DOHH2 (cell line): ENCODE data around the gene PDGFRA.

Experiments used
- EZH2phosphoT487 ChIP-seq: fragments of 200-600 bp; sonication (generic); IDR thresholded peaks from 2 replicates; pipeline ENCODE4 v1.6.1; 2017; ENCODE audit warnings: borderline replicate concordance, mild to moderate bottlenecking, antibody characterized with exemption, low read length, moderate library complexity, mixed read lengths
- TF ChIP-seq, protein P1 (sequence below): fragments of 200-600 bp; sonication (generic); IDR thresholded peaks from one replicate; pipeline ENCODE4 v1.5.1; 2014; ENCODE audit warnings: antibody characterized with exemption, mild to moderate bottlenecking, low read depth, low read length; ENCODE audit not compliant: poor library complexity, severe bottlenecking

DNA sequence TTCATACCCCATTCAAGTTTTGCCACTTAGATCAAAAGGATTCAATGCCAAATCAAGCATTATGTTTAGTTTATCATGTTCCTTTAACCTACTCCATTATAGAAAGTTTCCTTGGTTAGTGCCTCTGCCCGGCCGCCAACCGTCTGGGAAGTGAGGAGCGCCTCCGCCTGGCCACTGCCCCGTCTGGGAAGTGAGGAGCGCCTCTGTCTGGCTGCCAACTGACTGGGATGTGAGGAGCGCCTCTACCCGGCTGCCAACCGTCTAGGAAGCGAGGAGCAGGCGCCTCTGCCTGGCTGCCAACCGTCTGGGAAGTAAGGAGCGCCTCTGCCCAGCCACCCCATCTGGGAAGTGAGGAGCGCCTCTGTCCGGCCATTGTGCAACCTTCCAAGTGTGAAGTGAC is 36.3 kb upstream of the PDGFRA start:
- TF ChIP-seq, protein P1, sequence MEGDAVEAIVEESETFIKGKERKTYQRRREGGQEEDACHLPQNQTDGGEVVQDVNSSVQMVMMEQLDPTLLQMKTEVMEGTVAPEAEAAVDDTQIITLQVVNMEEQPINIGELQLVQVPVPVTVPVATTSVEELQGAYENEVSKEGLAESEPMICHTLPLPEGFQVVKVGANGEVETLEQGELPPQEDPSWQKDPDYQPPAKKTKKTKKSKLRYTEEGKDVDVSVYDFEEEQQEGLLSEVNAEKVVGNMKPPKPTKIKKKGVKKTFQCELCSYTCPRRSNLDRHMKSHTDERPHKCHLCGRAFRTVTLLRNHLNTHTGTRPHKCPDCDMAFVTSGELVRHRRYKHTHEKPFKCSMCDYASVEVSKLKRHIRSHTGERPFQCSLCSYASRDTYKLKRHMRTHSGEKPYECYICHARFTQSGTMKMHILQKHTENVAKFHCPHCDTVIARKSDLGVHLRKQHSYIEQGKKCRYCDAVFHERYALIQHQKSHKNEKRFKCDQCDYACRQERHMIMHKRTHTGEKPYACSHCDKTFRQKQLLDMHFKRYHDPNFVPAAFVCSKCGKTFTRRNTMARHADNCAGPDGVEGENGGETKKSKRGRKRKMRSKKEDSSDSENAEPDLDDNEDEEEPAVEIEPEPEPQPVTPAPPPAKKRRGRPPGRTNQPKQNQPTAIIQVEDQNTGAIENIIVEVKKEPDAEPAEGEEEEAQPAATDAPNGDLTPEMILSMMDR, result no peak
- no peak for TF ChIP-seq EZH2phosphoT487
